GM12878 (cell line): ENCODE results near the gene WWOX. TPM values are rescaled to one million over a fixed set of nuclear protein-coding genes. Genes with fewer than 3 reads are reported as not detected.

ENCODE experiments used
- ATAC-seq: fragments of 200-7000 bp; cut with Tn5 transposase; 3 replicates; pipeline ENCODE4 v1.9.1; 2020; ENCODE audit warnings: mild to moderate bottlenecking, moderate library complexity
- BruUV-seq: library from RNA; stranded (reverse); fragments of 400-500 nt; replicated peaks from 2 replicates; lab custom pipeline; 2021; lab: Mats Ljungman, UMichigan
- CTCF ChIA-PET: fragments of 300-600 bp; sonication (Branson Sonifier 250); formaldehyde crosslinking; extraction: SDS; loops from one replicate; lab custom pipeline; 2021; ENCODE audit warnings: inconsistent platforms; lab: Yijun Ruan, JAX
- POLR2A ChIA-PET: fragments of 350-600 bp; formaldehyde crosslinking; extraction: SDS; loops from one replicate; lab custom pipeline; 2021; ENCODE audit warnings: inconsistent platforms; lab: Charles Lee
- RAD21 ChIA-PET: fragments of 300-600 bp; sonication (Branson Sonifier 250); formaldehyde crosslinking; loops from one replicate; lab custom pipeline; 2023; ENCODE audit warnings: antibody characterized with exemption; ENCODE audit not compliant: unreplicated experiment; lab: Charles Lee
- SMC1A ChIA-PET: fragments of 300-600 bp; sonication (Branson Sonifier 250); formaldehyde crosslinking; loops from one replicate; lab custom pipeline; 2023; ENCODE audit not compliant: unreplicated experiment, uncharacterized antibody; lab: Charles Lee
- DNase-seq: peaks from one replicate; pipeline ENCODE4 v3.0.0-alpha.2; 2011; ENCODE audit warnings: low read depth, low spot score
- FAIRE-seq: peaks from 3 replicates; lab custom pipeline; 2011; peaks lifted over from hg19 to GRCh38; lab: Jason Lieb, UNC
- H2AFZ ChIP-seq: 2 replicates; pipeline ENCODE4 v1.6.0; 2011; ENCODE audit warnings: low read depth, low read length, control low read depth; ENCODE audit not compliant: control insufficient read depth
- H3K27ac ChIP-seq: 2 replicates; pipeline ENCODE4 v1.5.1; 2011; ENCODE audit warnings: control low read depth; ENCODE audit not compliant: control insufficient read depth, insufficient read depth
- H3K27me3 ChIP-seq, 2 experiments: replicated peaks in 1 of 2; 2 replicates each; pipeline versions ENCODE4 v1.6.0 to v1.6.1; 2011; ENCODE audit warnings: low read length in 1 of 2; ENCODE audit not compliant: control insufficient read depth in 2 of 2, insufficient read depth in 2 of 2
- H3K36me3 ChIP-seq, 2 experiments: 2 replicates each; pipeline ENCODE4 v1.5.1; 2011; ENCODE audit warnings: low read length in 1 of 2; ENCODE audit not compliant: control insufficient read depth in 2 of 2, insufficient read depth in 2 of 2
- H3K4me1 ChIP-seq: 2 replicates; pipeline ENCODE4 v1.6.1; 2011; ENCODE audit warnings: mild to moderate bottlenecking, low read length, moderate library complexity, mixed read lengths; ENCODE audit not compliant: control insufficient read depth, insufficient read depth
- H3K4me2 ChIP-seq: 2 replicates; pipeline ENCODE4 v1.6.0; 2011; ENCODE audit warnings: control low read depth; ENCODE audit not compliant: control insufficient read depth, insufficient read depth
- H3K4me3 ChIP-seq: fragments of 200-600 bp; sonication (generic); 2 replicates; pipeline ENCODE4 v1.5.1; 2016
- H3K79me2 ChIP-seq: 2 replicates; pipeline ENCODE4 v1.6.0; 2011; ENCODE audit warnings: low read length; ENCODE audit not compliant: control insufficient read depth, insufficient read depth
- H3K9ac ChIP-seq: 2 replicates; pipeline ENCODE4 v1.8.0; 2011; ENCODE audit warnings: low read length, control low read depth, mixed read lengths; ENCODE audit not compliant: control insufficient read depth, insufficient read depth
- H3K9me3 ChIP-seq: replicated peaks from 3 replicates; pipeline ENCODE4 v1.5.1; 2011; ENCODE audit warnings: mild to moderate bottlenecking, low read length; ENCODE audit not compliant: control insufficient read depth, insufficient read depth
- H4K20me1 ChIP-seq: 2 replicates; pipeline ENCODE4 v1.6.0; 2011; ENCODE audit not compliant: control insufficient read depth, insufficient read depth
- ATF2 ChIP-seq: IDR thresholded peaks from 2 replicates; pipeline ENCODE4 v1.6.1; 2012; ENCODE audit warnings: low read length, inconsistent platforms
- CBX5 ChIP-seq: sonication (generic); IDR thresholded peaks from 2 replicates; pipeline ENCODE4 v1.6.1; 2016; ENCODE audit warnings: low read depth, moderate library complexity, mild to moderate bottlenecking, inconsistent platforms
- MEF2A ChIP-seq: IDR thresholded peaks from 2 replicates; pipeline ENCODE4 v1.6.1; 2011; ENCODE audit warnings: low read depth, mild to moderate bottlenecking, low read length, moderate library complexity; ENCODE audit not compliant: insufficient read depth
- MXI1 ChIP-seq: fragments of 150-350 bp; IDR thresholded peaks from 2 replicates; pipeline ENCODE4 v1.6.1; 2011; ENCODE audit warnings: low read depth, mild to moderate bottlenecking, inconsistent platforms, low read length, improper control_type of control experiment
- NFYA ChIP-seq: IDR thresholded peaks from 2 replicates; pipeline ENCODE4 v1.6.1; 2011; ENCODE audit warnings: low read depth, mild to moderate bottlenecking, low read length, improper control_type of control experiment, borderline replicate concordance
- NR2C2 ChIP-seq: IDR thresholded peaks from 2 replicates; pipeline ENCODE4 v1.6.1; 2011; ENCODE audit warnings: borderline replicate concordance, low read depth; ENCODE audit not compliant: control insufficient read depth, insufficient read length
- RAD21 ChIP-seq: IDR thresholded peaks from 2 replicates; pipeline ENCODE4 v1.6.1; 2011; ENCODE audit warnings: mild to moderate bottlenecking, low read depth, low read length, moderate library complexity; ENCODE audit not compliant: insufficient read depth
- RB1 ChIP-seq: fragments of 450-650 bp; formaldehyde crosslinking; IDR thresholded peaks from 2 replicates; pipeline ENCODE4 v1.6.1; 2017; ENCODE audit warnings: mild to moderate bottlenecking, borderline replicate concordance
- RBBP5 ChIP-seq: fragments of 200-600 bp; sonication (generic); conservative IDR thresholded peaks from 2 replicates; pipeline ENCODE4 v1.6.1; 2016
- SMC3 ChIP-seq: IDR thresholded peaks from 2 replicates; pipeline ENCODE4 v1.6.1; 2011; ENCODE audit warnings: low read length, improper control_type of control experiment, borderline replicate concordance
- ZNF217 ChIP-seq: fragments of 450-650 bp; IDR thresholded peaks from 2 replicates; pipeline ENCODE4 v1.6.1; 2017; ENCODE audit warnings: antibody characterized with exemption, mild to moderate bottlenecking
- WGBS: methylation state at CpG from one replicate; pipeline ENCODE4 v1.1.6; 2016; ENCODE audit warnings: low lambda C conversion rate; ENCODE audit not compliant: insufficient replicate concordance, insufficient coverage; ENCODE audit errors: missing lambda C conversion rate; 5-methylcytosine and 5-hydroxymethylcytosine counted together
- in situ Hi-C: fragments of 300-500 bp; cut with MboI; formaldehyde crosslinking; loops from 9 replicates; pipeline ENCODE4 v1.14.3; 2018; ENCODE audit warnings: mixed read lengths
- intact Hi-C: fragments of 100-400 bp; cut with micrococcal nuclease; formaldehyde crosslinking; loops from one replicate; pipeline ENCODE4 v1.14.2; 2022; ENCODE audit not compliant: unreplicated experiment
- polyA plus RNA-seq, 11 experiments: library from polyadenylated mRNA; depleted of rRNA in 4 of 11; unstranded in 6 of 11; stranded (reverse) in 5 of 11; fragments of >200 nt; fragmentation: Nextera tagmentation in 4 of 11; fragmentation: Illumina TruSeq in 1 of 11; extraction: Ambion mirVana in 4 of 11; extraction: Trizol in 1 of 11; gene quantifications; 1 replicate in 1 of 11; 2 replicates in 10 of 11; pipeline versions ENCODE4 v1.2.1 to v1.2.3, GENCODE V29; 2011 to 2016; ENCODE audit warnings: inconsistent platforms in 2 of 11, missing spikeins in 2 of 11, low read depth in 1 of 11
- total RNA-seq, 4 experiments: library from RNA; depleted of rRNA in 3 of 4; stranded (reverse); fragments of >200 nt in 3 of 4; fragmentation: Illumina TruSeq in 1 of 4; extraction: Trizol in 1 of 4; gene quantifications; 2 replicates each; pipeline versions ENCODE4 v1.2.1 to v1.2.3, GENCODE V29; 2013 to 2021
- TF ChIP-seq, protein P1 (sequence below): IDR thresholded peaks from 2 replicates; pipeline ENCODE4 v1.6.1; 2012; ENCODE audit warnings: low read depth, low read length, improper control_type of control experiment
- TF ChIP-seq, protein P2 (sequence below): fragments of 150-350 bp; IDR thresholded peaks from 2 replicates; pipeline ENCODE4 v1.6.1; 2016; ENCODE audit warnings: low read depth, low read length

The WWOX gene
- total and polyA plus RNA-seq, 10 of the 15 experiments (the other 5 are each of a cell fraction or from before 2014, with no cell fraction given), result 2.8 to 24.4 (median 17.8) TPM

DNA sequence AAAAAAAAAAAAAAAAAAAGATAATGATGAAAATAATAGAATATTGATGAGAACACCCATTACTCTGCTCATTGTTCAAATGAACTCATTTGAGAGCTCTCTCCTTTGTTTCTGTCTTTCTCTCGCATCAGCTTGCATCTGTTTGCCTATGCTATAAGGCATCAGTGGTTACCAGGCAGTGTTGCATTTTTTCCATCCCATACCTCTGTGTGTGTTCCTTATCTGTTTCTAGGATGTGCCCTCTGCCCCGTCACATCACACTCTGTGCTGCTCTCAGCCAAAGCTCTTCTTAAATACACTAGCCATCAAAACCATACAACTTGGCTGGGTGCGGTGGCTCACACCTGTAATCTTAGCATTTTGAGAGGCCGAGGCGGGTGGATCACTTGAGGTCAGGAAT, 568.2 kb downstream of the WWOX start:
- Histone ChIP-seq H3K27ac (no peak overlapping the region), H4K20me1 (no peaks in the 10 kb centered on the region), H3K79me2 (no peaks in the 10 kb centered on the region), H3K4me3 (no peak overlapping the region), H3K9me3 (no peaks in the 10 kb centered on the region), H3K9ac (no peak overlapping the region), H2AFZ (no peak overlapping the region), H3K4me2 (no peak overlapping the region), H3K27me3 (no peaks in the 10 kb centered on the region), H3K36me3 (no peaks in the 10 kb centered on the region), H3K4me1 (no peaks in the 10 kb centered on the region)
- intact Hi-C loops, result no loop called here
- no peak for DNase-seq
- BruUV-seq, result no TSS peak
- ChIA-PET CTCF (interaction anchor here (0.6 kb wide), 1 partner anchor 19 kb away, joined by 8 read pairs; no protein-coding TSS in a partner anchor), POLR2A (no interaction called here), RAD21 (no interaction called here), SMC1A (no interaction called here)
- WGBS, result 84% methylated on average over 5 of the region's 5 CpGs
- no peak for TF ChIP-seq NR2C2
- no peak for TF ChIP-seq RBBP5
- no peak for TF ChIP-seq RB1
- no peak for ATAC-seq
- in situ Hi-C loops, result no loop called here
- no peak for FAIRE-seq

- Histone ChIP-seq H3K27me3 (no peaks in the 10 kb centered on the region), H3K4me3 (no peak overlapping the region), H3K4me2 (no peak overlapping the region), H4K20me1 (no peaks in the 10 kb centered on the region), H2AFZ (no peak overlapping the region), H3K9ac (no peak overlapping the region), H3K79me2 (no peaks in the 10 kb centered on the region), H3K36me3 (no peaks in the 10 kb centered on the region), H3K9me3 (no peaks in the 10 kb centered on the region), H3K27ac (no peak overlapping the region), H3K4me1 (no peaks in the 10 kb centered on the region)
- in situ Hi-C loops (no loop called here), intact Hi-C loops (no loop called here)
- ChIA-PET CTCF (no interaction called here), RAD21 (no interaction called here), POLR2A (no interaction called here), SMC1A (no interaction called here)
- FAIRE-seq (no peak), DNase-seq (no peak), ATAC-seq (no peak)
- WGBS, result 54% methylated on average over 3 of the region's 3 CpGs
- TF ChIP-seq RAD21 (no peak), MXI1 (no peak), NFYA (no peak), SMC3 (no peak), ATF2 (no peak), CBX5 (no peak), MEF2A (no peak), ZNF217 (no peak), RB1 (no peak)
- TF ChIP-seq, protein P1, sequence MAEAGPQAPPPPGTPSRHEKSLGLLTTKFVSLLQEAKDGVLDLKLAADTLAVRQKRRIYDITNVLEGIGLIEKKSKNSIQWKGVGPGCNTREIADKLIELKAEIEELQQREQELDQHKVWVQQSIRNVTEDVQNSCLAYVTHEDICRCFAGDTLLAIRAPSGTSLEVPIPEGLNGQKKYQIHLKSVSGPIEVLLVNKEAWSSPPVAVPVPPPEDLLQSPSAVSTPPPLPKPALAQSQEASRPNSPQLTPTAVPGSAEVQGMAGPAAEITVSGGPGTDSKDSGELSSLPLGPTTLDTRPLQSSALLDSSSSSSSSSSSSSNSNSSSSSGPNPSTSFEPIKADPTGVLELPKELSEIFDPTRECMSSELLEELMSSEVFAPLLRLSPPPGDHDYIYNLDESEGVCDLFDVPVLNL, result no peak
- TF ChIP-seq, protein P2, sequence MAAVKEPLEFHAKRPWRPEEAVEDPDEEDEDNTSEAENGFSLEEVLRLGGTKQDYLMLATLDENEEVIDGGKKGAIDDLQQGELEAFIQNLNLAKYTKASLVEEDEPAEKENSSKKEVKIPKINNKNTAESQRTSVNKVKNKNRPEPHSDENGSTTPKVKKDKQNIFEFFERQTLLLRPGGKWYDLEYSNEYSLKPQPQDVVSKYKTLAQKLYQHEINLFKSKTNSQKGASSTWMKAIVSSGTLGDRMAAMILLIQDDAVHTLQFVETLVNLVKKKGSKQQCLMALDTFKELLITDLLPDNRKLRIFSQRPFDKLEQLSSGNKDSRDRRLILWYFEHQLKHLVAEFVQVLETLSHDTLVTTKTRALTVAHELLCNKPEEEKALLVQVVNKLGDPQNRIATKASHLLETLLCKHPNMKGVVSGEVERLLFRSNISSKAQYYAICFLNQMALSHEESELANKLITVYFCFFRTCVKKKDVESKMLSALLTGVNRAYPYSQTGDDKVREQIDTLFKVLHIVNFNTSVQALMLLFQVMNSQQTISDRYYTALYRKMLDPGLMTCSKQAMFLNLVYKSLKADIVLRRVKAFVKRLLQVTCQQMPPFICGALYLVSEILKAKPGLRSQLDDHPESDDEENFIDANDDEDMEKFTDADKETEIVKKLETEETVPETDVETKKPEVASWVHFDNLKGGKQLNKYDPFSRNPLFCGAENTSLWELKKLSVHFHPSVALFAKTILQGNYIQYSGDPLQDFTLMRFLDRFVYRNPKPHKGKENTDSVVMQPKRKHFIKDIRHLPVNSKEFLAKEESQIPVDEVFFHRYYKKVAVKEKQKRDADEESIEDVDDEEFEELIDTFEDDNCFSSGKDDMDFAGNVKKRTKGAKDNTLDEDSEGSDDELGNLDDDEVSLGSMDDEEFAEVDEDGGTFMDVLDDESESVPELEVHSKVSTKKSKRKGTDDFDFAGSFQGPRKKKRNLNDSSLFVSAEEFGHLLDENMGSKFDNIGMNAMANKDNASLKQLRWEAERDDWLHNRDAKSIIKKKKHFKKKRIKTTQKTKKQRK, result no peak
- BruUV-seq, result no TSS peak
Observed at GRCh38 chr16:78668393-78668792, 568.9 kb downstream of the WWOX start.
